Activated CD4-positive, alpha-beta T cell treated with anti-CD3 and anti-CD28 coated beads, Interleukin-2, amount 50 U/mL, for 1 hour (primary cell): ENCODE measurements around the gene TIRAP.
"Not testable (repeated sequence)": the region's sequence is repeated elsewhere in the genome, so short reads cannot be mapped to it uniquely, and the experiment has no call there.

Experiments
- DNase-seq: peaks from one replicate; pipeline ENCODE4 v3.0.0-alpha.2; 2020

TIRAP gene

DNA sequence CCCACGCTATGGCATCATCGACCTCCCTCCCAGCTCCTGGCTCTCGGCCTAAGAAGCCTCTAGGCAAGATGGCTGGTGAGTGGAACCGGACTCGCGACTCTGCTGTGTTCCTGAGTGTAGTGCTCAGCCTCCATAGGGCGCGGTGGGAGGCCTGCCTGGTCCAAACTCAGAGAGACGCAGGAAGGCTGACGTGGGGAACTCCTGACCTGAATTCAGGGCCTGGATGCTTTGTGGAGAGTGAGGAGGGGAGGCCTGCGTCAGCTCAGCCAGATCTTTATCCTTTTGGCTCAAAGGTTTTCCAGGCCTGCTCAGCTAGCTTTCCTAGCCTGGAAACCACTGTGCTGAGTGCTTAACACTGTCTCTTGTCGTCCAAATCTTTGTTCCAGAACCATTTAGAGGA, 8.0 kb downstream of the TIRAP start:
- DNase-seq, result no peak

DNA sequence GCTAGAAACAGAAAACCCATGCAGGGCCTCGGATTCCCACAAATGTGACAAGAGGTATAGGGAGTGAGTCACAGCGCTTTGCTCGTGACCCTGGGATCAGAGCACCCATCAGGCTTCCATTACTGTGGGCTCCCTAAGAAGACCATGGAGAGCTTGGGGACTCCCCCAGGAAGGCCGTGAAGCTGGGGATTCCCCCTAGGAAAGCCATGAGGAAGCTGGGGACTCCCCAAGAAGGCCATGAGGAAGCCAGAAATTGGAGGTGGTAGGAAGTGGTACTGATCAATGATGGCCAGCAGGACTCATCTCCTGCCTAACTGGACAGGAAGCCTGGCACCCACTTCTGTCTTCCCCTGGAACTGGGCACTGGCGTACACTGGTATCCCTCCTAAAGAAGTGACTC, 10.8 kb downstream of the TIRAP start:
- DNase-seq, result no peak

DNA sequence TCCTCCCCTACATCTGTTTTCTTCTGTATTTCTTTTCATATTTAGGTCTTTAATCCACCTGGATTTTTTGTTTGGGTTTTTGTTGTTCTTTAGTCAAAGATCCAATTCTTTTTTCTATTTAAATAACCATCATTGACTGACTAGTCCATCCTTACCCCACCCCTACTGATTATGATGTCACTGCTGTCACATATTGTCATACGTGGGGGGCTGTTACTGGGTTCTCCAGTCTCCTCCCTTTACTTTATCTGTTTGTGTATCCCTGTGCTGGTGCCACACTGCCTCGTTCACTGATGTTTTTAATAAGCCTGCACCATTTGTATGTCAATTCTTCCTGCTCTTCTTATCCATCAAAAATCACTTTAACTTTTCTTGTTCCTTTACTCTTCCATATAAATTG, 14.1 kb downstream of the TIRAP start:
- DNase-seq, result no peak

DNA sequence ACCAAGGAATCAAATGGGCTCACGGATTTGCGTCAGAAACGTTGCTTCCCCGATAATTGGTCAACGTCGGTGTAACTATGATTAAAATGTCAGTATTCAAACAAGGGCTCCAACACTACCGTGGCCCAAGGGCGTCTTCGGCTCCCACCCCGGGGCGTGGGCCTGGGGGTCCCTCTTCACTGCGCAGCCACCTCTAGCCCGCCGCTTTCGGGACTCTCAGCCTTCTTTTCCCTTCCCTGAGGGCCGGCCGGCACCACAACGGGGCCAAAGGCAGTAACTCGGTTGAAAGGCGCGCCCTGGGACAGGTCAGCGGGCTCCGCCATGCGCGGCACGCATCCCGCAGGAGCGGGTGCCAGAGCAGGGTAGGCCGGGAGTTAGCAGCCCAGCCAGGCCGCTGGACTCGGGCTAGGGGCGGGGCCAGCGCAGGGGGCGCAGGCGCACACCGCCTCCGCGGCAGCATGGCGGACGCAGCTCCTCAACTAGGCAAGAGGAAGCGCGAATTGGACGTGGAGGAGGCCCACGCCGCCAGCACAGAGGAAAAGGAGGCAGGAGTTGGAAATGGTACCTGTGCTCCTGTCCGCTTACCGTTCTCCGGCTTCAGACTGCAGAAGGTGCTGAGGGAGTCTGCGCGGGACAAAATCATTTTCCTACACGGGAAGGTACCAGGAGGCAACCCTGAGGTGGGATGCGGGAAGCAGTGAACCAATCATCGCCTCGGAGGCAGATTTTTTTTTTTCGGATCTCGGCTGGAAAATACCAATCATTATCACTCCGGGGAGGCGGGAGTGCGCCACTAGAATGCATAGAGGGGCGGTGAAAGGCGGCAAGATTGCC, 20.9 kb downstream of the TIRAP start, which contains the start of gene DCPS:
TSS of gene DCPS (plus strand) at position 438 of the 834 bp plus-strand sequence. CDS start at position 459, 21 bp downstream.
- DNase-seq, result peak; percentile 80

DNA sequence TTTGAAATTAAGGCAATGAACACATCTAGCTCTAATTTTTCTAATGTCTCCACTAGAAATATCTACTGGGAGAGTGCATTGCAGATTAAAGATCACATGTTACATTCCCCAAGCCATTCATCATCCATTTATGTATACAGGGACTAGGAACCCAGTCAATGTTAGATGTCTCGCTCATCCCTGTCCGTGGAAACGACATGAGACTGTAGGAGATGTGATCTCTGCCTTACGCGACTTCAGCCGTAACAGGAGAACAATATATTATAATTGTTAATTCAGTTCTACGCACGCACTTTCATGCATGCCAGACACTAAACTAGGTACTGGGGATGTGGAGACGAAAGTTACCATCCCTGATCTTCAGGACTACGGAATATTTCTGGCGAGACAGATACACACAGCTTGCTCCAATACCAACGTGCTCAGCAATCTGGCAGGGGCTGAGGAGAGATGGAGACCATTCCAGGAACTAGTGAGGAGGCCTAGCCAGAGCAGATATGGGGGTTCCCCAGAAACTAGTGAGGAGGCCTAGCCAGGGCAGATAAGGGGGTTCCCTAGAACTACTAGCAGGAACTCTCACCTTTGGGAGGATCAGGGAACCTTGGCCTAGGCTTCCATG, 21.7 kb downstream of the TIRAP start:
- no peak for DNase-seq

DNA sequence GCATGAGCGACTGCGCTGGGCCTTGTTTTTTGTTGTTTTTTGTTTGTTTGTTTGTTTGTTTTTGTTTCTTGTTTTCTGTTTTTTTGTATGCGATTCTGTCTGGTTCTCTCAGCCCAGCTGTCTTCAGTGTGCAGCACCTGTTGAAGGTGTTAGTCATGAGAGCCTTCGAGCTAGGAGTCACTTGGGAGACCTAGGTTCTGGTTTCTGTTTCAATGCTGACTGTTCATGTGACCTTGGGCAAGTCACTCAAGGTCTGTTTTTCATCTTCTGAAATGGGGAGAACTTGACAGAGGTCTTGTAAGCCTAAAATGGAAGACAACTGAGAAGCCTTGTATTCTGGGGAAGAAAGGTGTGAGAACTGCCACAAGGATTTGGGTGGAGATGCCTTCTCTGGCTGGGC, 22.8 kb downstream of the TIRAP start:
- no peak for DNase-seq

DNA sequence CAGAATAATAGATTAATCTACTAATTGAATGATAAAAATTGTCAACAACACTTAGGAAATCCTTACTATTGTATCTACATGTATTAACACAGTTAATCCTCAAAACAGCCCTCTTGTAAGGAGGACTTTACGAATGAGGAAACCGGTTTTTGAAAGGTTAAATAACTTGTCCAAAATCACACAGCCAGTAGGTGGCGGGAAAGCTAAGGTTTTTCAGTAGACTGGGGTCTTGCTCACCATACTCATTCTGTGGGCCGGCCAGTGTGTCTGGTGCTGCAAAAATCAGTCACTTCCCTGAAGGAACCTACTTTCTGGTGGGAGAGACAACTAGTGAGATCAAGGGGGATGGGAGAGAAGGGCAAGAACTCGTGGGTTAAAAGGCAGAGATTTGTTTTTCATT, 24.8 kb downstream of the TIRAP start:
- DNase-seq, result no peak

DNA sequence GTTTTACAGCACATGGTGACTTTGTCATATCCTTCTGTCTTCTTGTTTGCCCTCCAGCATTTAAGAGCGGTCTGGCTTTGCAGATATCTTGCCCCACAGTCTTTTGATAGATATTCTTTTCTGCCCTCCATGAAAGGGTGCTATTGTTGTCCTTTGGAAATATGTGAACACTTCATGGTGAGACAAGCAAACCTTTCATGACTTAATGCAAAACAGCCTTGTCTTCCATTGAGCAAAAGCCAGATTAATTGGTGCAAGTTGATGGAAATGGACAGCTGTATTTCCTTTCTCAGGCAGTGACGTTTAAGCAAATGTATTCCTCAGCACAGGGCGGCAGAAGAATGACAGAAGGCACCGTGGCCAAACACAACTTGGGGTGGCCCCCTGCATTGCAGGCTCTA, 25.4 kb downstream of the TIRAP start:
- DNase-seq, result no peak

DNA sequence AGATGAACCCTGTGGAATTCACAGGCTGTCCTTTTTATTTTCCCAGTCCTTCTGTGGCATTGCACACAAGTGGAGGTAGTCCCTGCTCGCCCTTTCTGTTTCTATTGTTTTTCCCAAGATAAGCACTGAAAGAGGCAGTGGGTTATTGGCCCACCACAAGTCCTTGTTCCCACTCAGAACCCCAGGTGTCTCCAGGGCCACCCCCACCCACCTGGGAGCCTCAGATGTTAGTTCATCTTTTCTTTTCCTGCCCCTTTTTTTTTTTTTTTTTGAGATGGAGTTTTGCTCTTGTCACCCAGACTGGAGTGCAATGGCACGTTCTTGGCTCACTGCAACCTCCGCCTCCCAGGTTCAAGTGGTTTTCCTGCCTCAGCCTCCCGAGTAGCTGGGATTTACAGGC, 25.9 kb downstream of the TIRAP start:
- DNase-seq, result not testable (repeated sequence)

DNA sequence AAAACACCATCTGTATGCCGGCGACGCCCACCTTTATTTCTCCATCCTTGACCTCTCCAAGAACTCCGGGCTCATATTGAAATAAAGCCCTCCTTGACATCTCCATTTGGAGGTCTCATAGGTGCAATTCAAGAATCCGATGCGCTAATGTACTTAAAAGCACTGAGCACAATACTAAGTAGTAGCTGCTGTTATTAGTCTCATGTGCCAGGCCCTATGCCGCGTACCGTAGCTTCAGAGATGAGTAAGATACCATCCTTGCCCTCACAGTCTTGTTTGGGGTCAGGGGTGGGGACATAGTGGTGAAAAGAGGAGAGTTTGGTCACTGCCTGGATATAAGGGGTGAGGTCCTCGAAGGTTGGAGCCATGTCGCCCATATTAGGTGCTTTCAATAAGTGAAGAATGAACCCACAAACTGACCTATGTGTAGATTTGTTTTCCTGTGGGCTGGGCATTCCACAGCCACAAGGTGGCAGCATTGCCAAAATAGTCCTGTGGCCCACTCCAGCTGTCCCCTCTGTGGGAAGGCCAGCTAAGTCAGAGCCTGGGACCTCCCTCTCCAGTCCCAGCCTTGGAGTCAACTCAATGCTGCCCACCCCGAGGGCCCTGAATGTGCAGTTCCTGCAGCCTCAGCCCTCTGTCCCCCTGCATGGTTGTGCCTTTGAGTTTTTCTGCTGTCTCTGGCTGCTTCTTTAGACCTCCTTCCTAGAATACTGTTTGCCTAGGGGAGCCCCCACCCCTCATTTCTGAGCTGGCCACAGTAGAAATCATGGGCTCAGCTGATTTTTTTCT, 27.5 kb downstream of the TIRAP start:
- DNase-seq, result peak; percentile 50

DNA sequence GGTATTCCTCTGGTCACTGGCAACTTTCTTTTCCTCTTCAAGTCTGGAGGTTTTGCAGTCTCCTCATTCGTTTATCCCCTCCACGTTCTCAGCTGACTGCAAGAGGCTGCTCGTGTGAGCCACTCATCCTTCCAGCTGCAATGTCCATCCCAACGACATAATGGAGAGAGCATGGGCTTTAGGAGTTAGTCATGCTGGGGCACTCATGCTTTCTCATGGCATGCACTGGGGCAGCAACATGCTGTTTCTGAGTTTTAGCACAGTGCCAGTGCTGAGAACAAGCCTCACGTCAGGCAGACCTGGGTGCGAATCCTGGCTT, 28.1 kb downstream of the TIRAP start:
- no peak for DNase-seq

DNA sequence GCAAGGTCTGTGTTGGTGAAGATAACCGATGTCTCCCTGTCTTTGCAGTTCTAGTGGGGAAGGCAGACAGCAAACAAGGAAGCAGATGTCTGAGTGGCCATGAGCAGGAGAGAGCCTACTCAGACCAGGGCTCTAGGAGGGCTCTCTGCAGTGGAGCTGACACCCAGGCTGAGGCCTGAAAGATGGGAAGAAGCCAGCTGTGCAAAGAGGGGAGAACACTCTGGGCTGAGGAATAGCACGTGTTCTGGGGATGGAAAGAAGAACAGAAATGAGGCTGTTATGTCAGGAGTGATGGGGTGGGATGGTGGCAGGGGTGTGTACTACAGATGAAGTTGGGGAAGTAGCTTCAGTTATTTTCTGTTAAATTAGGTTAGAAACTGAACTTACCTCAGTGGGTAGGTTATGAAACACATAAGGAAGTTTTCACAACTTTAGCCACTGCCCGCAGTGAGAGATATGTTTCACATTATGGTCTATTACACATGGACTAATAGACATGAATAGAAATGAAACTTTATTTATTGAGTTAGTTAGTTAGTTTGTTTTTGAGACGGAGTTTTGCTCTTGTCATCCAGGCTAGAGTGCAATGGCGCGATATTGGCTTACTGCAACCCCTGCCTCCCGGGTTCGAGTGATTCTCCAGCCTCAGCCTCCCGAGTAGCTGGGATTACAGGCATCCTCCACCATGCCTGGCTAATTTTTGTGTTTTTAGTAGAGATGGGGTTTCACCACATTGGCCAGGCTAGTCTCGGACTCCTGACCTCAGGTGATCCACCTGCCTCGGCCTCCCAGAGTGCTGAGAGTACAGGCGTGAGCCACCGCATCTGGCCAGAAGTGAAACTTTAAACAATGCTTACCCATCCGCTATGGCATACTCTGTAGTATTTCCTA, 28.8 kb downstream of the TIRAP start:
- no peak for DNase-seq

DNA sequence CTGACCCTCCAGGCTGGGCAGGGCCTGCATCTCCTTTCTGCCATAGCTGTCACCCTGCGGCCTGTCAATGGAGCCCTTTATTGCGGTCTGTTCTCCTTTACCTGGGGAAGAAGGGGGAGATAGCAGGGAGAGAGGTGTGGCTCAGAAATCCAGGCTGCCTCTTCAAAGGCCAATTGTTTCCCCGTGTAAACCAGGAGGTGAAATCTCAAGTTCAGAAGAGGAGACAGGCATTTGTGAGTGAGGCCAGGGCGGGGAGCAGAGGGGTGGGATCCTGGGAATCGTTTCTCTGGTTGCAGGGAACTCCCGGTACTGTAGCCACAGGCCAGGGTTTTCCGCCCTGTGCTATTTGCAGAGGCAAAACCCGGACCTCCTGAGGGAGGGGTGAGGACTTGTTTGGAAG, 30.1 kb downstream of the TIRAP start:
- DNase-seq, result no peak

DNA sequence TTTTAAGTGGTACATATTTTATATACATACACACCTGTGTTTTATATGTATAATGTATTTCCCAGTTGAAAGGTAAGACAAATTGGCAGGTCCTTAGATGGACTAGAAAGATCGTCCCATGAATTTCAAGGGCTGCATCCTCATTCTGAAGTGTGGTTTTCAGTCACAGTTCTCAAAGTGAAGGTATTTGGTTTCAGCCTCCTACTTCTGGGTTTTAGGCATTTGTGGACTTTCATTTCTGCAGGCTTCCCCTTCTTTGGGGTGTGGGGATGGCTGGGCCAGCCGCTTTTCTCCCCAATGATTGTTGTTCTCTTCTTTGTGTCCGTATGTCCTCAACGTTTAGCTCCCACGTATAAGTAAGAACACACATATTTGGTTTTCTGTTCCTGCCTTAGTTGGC, 30.9 kb downstream of the TIRAP start:
- DNase-seq, result no peak

DNA sequence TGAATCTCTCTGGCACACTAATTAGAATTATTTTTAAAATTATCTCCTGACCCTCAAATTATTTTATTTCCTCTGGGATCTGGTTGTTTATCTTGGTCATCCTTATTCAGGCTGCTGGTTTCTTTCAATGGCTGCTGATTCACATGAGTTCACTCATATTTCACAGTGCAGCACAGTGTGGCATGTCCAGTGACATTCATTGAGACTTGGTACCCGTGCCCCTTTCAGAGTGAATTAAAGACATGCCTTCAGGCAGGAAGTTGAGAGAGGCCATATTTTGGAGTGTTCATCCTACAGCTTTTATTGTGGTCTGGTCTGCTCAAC, 34.5 kb downstream of the TIRAP start:
- no peak for DNase-seq

DNA sequence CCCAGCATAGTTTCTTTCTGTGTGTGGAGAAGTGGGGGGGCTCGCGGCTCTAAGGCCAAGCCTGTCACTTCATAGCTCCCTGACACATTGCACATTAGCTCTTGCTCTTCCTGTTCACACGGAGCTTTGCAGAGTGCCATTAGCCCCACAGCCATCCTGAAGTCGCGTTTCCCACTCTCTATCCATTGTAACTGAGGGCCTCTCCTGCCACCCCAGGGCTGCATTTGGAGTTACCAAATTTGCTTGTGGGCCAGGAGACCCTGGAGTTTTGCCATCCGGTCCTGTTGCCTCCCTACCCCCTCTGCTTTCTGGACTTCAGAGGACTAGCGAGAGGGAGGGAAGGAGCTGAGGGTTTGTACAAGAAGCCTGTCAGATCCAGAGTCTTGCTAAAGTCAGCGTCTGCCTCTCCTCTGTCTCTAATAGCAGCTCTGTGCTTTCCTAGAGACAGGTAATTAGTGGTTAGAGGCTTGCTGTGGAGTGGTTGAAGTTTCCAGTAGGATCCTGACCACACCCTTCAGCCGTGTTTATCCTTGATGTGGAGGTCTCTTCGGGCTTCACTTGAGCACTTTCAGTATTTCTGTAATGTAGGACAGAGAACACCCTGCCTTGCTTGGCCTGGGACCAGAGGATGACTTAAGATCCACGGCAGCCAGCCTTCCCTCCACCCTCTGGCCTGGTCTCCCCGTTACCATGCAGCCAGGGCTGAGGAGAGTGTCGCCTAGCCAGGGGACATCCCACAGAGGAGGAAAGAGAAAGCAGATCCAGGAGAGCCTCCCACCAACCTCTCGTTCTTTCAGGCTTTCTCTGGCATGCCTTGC, 35.1 kb downstream of the TIRAP start:
- no peak for DNase-seq

DNA sequence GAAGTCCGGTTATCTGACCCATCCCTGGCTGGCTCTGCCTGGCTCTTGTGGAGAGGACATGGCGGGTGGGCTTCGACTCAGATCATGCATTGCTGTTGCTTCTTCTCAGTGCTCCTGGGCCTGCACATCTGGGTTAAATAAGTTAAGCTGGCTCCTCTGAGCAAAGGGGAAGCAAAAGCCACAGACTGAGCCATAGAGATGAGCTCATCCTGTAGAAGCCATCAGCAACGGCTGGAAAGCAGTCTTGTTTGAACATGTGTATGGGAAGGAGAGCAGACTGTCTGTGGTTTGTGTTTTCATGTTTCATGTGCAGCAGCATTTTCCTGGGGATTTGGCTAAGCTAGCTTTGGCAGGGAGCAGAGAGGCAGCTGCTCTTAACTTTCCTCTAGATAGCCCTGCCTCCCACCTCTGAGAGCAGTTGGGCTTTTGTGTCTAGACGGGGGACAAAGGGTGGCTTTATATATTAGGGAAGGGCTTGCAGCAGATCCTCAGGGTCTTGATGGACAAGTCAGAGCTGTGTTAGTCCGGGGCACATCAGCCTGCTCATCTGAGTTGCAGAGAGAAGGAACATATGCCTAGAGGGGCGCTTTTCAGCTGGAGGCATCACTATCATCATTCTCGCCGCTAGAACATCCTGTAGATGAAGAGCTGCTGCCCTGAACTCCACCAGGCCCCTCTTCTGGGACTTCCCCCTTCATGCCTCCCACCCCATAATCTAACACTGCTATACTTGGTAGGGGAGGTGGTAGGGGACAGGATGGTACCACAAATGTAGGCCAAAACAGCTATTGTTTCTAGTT, 35.9 kb downstream of the TIRAP start:
- no peak for DNase-seq

DNA sequence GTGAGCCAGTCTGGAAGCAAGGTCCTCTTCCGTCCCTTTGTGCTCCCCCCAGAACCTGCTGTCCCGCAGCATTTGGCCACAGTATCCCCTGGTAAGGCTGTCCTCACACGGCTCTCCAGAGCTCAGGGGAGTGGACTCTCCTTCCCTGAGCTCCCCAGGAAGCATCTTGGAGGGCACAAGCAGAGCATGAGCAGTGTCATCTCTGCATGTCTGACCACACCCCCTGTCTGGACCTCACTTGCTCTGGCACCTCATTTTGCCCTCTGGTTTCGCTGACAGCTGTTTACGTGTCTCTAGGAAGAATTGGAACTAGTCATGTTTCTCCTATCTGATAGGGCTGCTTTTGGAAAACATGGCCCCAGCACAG, 36.5 kb downstream of the TIRAP start:
- DNase-seq, result no peak

DNA sequence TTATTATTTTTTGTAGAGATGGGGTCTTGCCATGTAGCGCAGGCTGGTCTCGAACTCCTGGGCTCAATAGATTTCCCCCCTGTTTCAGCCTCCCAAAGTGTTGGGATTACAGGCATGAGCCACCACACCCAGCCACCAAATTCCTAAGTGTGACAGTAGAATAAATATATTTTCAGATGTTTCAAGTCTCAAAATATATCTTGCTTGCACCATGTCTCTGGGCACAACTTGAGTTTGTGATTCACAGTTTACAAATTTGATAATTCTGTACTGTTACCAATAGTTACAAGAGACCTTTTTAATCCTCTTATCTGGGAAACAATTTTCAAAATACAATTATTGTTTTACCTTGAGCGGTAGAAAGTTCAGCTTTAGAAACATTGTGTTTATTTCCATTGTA, 40.1 kb downstream of the TIRAP start:
- DNase-seq, result no peak

DNA sequence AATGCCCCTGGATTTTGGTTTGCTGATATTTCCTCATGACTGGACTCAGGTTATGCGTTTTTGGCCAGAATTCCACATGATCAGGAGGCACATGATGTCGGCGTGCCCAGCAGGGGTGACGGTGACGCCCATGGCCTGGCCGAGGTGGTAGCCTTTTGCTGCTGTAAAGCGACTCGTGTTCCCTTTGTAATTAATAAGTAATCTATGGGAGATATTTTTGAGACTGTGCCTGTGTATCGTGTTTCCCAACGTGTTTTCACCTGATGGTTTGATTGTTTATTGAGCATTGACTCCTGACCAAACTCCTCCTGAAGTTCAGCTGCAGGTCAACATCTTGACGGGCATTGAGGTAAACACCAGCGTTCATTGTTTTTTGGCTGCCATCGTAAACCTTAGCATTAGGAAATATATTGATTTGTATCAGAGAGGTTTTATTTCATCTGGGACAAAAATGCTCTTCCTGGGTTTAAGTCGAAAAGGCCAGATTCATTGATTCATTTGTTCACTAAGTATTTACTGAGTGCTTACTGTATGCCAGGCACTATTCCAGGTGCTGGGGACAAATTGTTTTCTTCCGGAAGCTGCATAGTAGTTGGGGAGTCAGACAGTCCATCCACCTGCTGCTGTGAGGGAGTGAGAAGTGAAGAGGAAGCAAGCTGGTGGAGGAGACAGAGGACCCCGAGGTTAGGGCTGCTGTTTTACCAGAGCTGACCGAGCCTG, 44.5 kb downstream of the TIRAP start:
- no peak for DNase-seq

DNA sequence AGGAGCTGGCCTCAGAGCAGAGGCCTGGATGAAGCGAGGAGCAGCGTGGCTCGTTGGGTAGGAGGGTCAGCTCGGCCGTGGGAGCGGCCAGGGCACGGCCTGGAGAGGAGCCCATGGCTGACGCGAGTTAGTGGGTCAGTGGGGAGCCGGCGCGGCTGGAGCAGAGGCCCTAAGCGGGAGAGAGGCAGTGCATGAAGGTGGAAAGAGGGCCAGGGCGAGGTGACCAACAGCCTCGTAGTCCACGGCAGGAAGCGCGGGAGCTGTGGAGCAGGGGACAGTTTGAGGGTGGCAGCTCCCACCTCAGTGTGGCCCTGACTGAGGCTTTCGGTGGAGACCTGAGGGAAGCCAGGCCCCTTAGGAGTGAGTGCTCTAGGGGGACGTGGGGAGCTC, 45.1 kb downstream of the TIRAP start:
- DNase-seq, result no peak
